Body of pancreas (tissue), 4 donors: ENCODE measurements around the gene ATP11A.

Experiments used
- CTCF ChIP-seq, 7 experiments: fragments of 450-650 bp in 4 of 7; fragments of 200-600 bp in 3 of 7; sonication (generic) in 3 of 7; IDR thresholded peaks; one replicate each; pipeline ENCODE4 v1.5.1; 2016 to 2019; ENCODE audit warnings: antibody characterized with exemption in 7 of 7
- POLR2A ChIP-seq, 3 donors: fragments of 450-650 bp; IDR thresholded peaks; one replicate each; pipeline ENCODE4 v1.6.1; 2016; ENCODE audit warnings: antibody characterized with exemption in 3 of 3, mild to moderate bottlenecking in 2 of 3

- TF ChIP-seq POLR2A (IDR thresholded peaks at IDR 0.05) (no peak), CTCF (IDR thresholded peaks at IDR 0.05) (no peak)
Observed at GRCh38 chr13:112814905-112815585, 125.2 kb downstream of the ATP11A start.
